ENCODE results near the gene MMP17.

- TF ChIP-seq CTCF (conservative IDR thresholded peaks at IDR 0.05; ENCODE audit: low read depth, low read length) = no peak
- TF ChIP-seq EZH2 (IDR thresholded peaks at IDR 0.05; ENCODE audit: low read length, unreplicated experiment) = no peak
Observed at GRCh38 chr12:131840643-131841416, 12.6 kb downstream of the MMP17 start.
